ENCODE data around the gene CDYL2.

CDYL2 gene

GRCh38 chr16:80616362-80616761 lies 188.0 kb downstream of the CDYL2 start:
- no peaks in the 10 kb centered on the region for H3K27me3 ChIP-seq (ENCODE audit: control insufficient read depth, insufficient read depth, low read length)
- H3K4me3 ChIP-seq (ENCODE audit: low read length) = no peak overlapping the region
- H3K9me3 ChIP-seq (ENCODE audit: control insufficient read depth, low read depth, low read length) = no peaks in the 10 kb centered on the region
- H3K4me1 ChIP-seq (ENCODE audit: control insufficient read depth, low read depth, low read length) = no peaks in the 10 kb centered on the region
- no peak overlapping the region for H3K9ac ChIP-seq (ENCODE audit: low read length)
- H3K27ac ChIP-seq (ENCODE audit: low read length) = no peak overlapping the region
- H3K36me3 ChIP-seq (ENCODE audit: control insufficient read depth, low read depth, low read length) = no peaks in the 10 kb centered on the region

- Histone ChIP-seq H3K27me3 (ENCODE audit: control insufficient read depth, insufficient read depth, low read length) (no peaks in the 10 kb centered on the region), H3K4me1 (ENCODE audit: control insufficient read depth, low read depth, low read length) (no peaks in the 10 kb centered on the region), H3K36me3 (ENCODE audit: control insufficient read depth, low read depth, low read length) (no peaks in the 10 kb centered on the region), H3K9me3 (ENCODE audit: control insufficient read depth, low read depth, low read length) (no peaks in the 10 kb centered on the region), H3K4me3 (ENCODE audit: low read length) (no peak overlapping the region), H3K27ac (ENCODE audit: low read length) (no peak overlapping the region), H3K9ac (ENCODE audit: low read length) (no peak overlapping the region)
Measured at GRCh38 chr16:80615735-80616134, 188.7 kb downstream of the CDYL2 start.

- H3K9me3 ChIP-seq (ENCODE audit: control insufficient read depth, low read depth, low read length) = no peaks in the 10 kb centered on the region
- H3K27ac ChIP-seq (ENCODE audit: low read length) = no peak overlapping the region
Measured at GRCh38 chr16:80614908-80615671, 189.3 kb downstream of the CDYL2 start.

GRCh38 chr16:80612461-80613017 lies 191.9 kb downstream of the CDYL2 start:
- Histone ChIP-seq H3K27ac (ENCODE audit: low read length) (no peak overlapping the region), H3K9ac (ENCODE audit: low read length) (no peak overlapping the region), H3K4me3 (ENCODE audit: low read length) (no peak overlapping the region), H3K36me3 (ENCODE audit: control insufficient read depth, low read depth, low read length) (no peaks in the 10 kb centered on the region), H3K9me3 (ENCODE audit: control insufficient read depth, low read depth, low read length) (no peaks in the 10 kb centered on the region), H3K27me3 (ENCODE audit: control insufficient read depth, insufficient read depth, low read length) (no peaks in the 10 kb centered on the region), H3K4me1 (ENCODE audit: control insufficient read depth, low read depth, low read length) (no peaks in the 10 kb centered on the region)

More at GRCh38 chr16:80614908-80615671, 189.3 kb downstream of the CDYL2 start:
- no peak overlapping the region for H3K4me3 ChIP-seq (ENCODE audit: low read length)
- no peaks in the 10 kb centered on the region for H3K36me3 ChIP-seq (ENCODE audit: control insufficient read depth, low read depth, low read length)
- no peaks in the 10 kb centered on the region for H3K27me3 ChIP-seq (ENCODE audit: control insufficient read depth, insufficient read depth, low read length)
- H3K9ac ChIP-seq (ENCODE audit: low read length) = no peak overlapping the region
- H3K4me1 ChIP-seq (ENCODE audit: control insufficient read depth, low read depth, low read length) = no peaks in the 10 kb centered on the region

- no peaks in the 10 kb centered on the region for H3K27me3 ChIP-seq (ENCODE audit: control insufficient read depth, insufficient read depth, low read length)
- no peak overlapping the region for H3K4me3 ChIP-seq (ENCODE audit: low read length)
- no peaks in the 10 kb centered on the region for H3K4me1 ChIP-seq (ENCODE audit: control insufficient read depth, low read depth, low read length)
- H3K9ac ChIP-seq (ENCODE audit: low read length) = no peak overlapping the region
- no peaks in the 10 kb centered on the region for H3K9me3 ChIP-seq (ENCODE audit: control insufficient read depth, low read depth, low read length)
- H3K27ac ChIP-seq (ENCODE audit: low read length) = no peak overlapping the region
- H3K36me3 ChIP-seq (ENCODE audit: control insufficient read depth, low read depth, low read length) = no peaks in the 10 kb centered on the region
Measured at GRCh38 chr16:80611930-80612327, 192.5 kb downstream of the CDYL2 start.

- H3K9me3 ChIP-seq (ENCODE audit: control insufficient read depth, low read depth, low read length) = no peaks in the 10 kb centered on the region
- no peaks in the 10 kb centered on the region for H3K4me1 ChIP-seq (ENCODE audit: control insufficient read depth, low read depth, low read length)
- H3K27me3 ChIP-seq (ENCODE audit: control insufficient read depth, insufficient read depth, low read length) = no peaks in the 10 kb centered on the region
- H3K9ac ChIP-seq (ENCODE audit: low read length) = no peak overlapping the region
- H3K36me3 ChIP-seq (ENCODE audit: control insufficient read depth, low read depth, low read length) = no peaks in the 10 kb centered on the region
- no peak overlapping the region for H3K4me3 ChIP-seq (ENCODE audit: low read length)
- H3K27ac ChIP-seq (ENCODE audit: low read length) = no peak overlapping the region
Measured at GRCh38 chr16:80611171-80611929, 193.0 kb downstream of the CDYL2 start.

GRCh38 chr16:80610481-80611156 lies 193.8 kb downstream of the CDYL2 start:
- no peaks in the 10 kb centered on the region for H3K27me3 ChIP-seq (ENCODE audit: control insufficient read depth, insufficient read depth, low read length)
- no peak overlapping the region for H3K9ac ChIP-seq (ENCODE audit: low read length)
- no peaks in the 10 kb centered on the region for H3K4me1 ChIP-seq (ENCODE audit: control insufficient read depth, low read depth, low read length)
- no peaks in the 10 kb centered on the region for H3K9me3 ChIP-seq (ENCODE audit: control insufficient read depth, low read depth, low read length)
- H3K36me3 ChIP-seq (ENCODE audit: control insufficient read depth, low read depth, low read length) = no peaks in the 10 kb centered on the region
- H3K4me3 ChIP-seq (ENCODE audit: low read length) = no peak overlapping the region
- no peak overlapping the region for H3K27ac ChIP-seq (ENCODE audit: low read length)

- Histone ChIP-seq H3K9ac (ENCODE audit: low read length) (no peak overlapping the region), H3K27me3 (ENCODE audit: control insufficient read depth, insufficient read depth, low read length) (no peaks in the 10 kb centered on the region), H3K36me3 (ENCODE audit: control insufficient read depth, low read depth, low read length) (no peaks in the 10 kb centered on the region), H3K9me3 (ENCODE audit: control insufficient read depth, low read depth, low read length) (no peaks in the 10 kb centered on the region), H3K27ac (ENCODE audit: low read length) (no peak overlapping the region), H3K4me1 (ENCODE audit: control insufficient read depth, low read depth, low read length) (no peaks in the 10 kb centered on the region), H3K4me3 (ENCODE audit: low read length) (no peak overlapping the region)
Measured at GRCh38 chr16:80608946-80609345, 195.5 kb downstream of the CDYL2 start.

GRCh38 chr16:80607204-80607603 lies 197.2 kb downstream of the CDYL2 start:
- no peak overlapping the region for H3K4me3 ChIP-seq (ENCODE audit: low read length)
- no peaks in the 10 kb centered on the region for H3K36me3 ChIP-seq (ENCODE audit: control insufficient read depth, low read depth, low read length)
- H3K27ac ChIP-seq (ENCODE audit: low read length) = no peak overlapping the region
- H3K9me3 ChIP-seq (ENCODE audit: control insufficient read depth, low read depth, low read length) = no peaks in the 10 kb centered on the region
- no peaks in the 10 kb centered on the region for H3K4me1 ChIP-seq (ENCODE audit: control insufficient read depth, low read depth, low read length)
- H3K9ac ChIP-seq (ENCODE audit: low read length) = no peak overlapping the region
- no peaks in the 10 kb centered on the region for H3K27me3 ChIP-seq (ENCODE audit: control insufficient read depth, insufficient read depth, low read length)

GRCh38 chr16:80606221-80606766 lies 198.1 kb downstream of the CDYL2 start:
- Histone ChIP-seq H3K4me3 (ENCODE audit: low read length) (no peak overlapping the region), H3K9me3 (ENCODE audit: control insufficient read depth, low read depth, low read length) (no peaks in the 10 kb centered on the region)

More at GRCh38 chr16:80606221-80606766, 198.1 kb downstream of the CDYL2 start:
- Histone ChIP-seq H3K27ac (ENCODE audit: low read length) (no peak overlapping the region), H3K4me1 (ENCODE audit: control insufficient read depth, low read depth, low read length) (no peaks in the 10 kb centered on the region), H3K9ac (ENCODE audit: low read length) (no peak overlapping the region), H3K36me3 (ENCODE audit: control insufficient read depth, low read depth, low read length) (no peaks in the 10 kb centered on the region), H3K27me3 (ENCODE audit: control insufficient read depth, insufficient read depth, low read length) (no peaks in the 10 kb centered on the region)
